ENCODE measurements around the gene MYOF. TPM values are rescaled to one million over a fixed set of nuclear protein-coding genes. Genes with fewer than 3 reads are reported as not detected.

The MYOF gene
- total and polyA plus RNA-seq, 10 of the 15 experiments (the other 5 are each of a cell fraction or from before 2014, with no cell fraction given): 0.02 to 0.59 (median 0.17) TPM

DNA sequence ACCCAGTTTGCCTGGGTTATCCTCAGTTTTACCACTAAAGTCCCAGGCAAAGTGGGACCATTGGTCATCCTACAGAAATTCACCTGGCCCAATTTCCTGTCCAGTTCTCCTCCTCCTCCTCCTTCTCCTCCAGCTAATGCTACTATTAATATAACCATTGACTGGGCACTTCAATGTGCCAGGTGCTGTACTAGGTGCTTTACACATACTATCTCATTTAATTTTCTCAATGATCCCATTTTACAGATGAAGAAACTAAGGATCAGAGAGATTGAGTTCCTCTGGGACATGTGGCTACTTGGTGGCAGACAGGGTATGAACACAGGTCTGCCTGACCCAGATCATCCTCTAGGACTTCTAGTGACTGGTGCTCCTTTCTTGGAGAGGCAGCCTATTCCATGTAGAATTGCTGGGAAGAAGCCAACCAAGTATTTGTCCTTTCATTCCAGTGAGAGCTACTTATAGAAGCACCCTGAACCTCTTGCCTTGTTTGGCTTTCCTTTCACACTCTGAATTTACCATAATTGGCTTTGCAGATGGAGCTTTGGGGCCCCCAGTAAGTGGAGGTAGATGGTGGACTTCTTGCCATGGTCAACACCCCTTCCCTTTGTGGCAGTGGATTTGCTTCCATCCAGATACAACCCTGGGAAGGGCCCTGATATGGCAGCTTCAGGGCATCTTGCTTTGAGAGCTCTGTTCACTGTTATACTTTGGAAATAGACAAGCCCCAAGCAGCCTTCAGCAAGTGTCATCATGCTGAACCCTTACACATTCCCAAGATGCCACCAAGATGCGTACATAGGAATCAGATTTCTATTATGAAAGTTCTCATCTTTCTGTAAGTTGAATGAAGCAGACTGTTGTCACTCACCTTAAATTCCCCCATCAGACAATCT is 78.7 kb downstream of the MYOF start:
- H2AFZ ChIP-seq (ENCODE audit: control insufficient read depth, low read depth, low read length): no peak overlapping the region
- SMC1A ChIA-PET (ENCODE audit: uncharacterized antibody, unreplicated experiment): interaction anchor here (0.6 kb wide), 1 partner anchor 679 kb away, joined by 3 read pairs; no protein-coding TSS in a partner anchor
- ATAC-seq (no peak), FAIRE-seq (no peak), DNase-seq (ENCODE audit: low read depth, low spot score) (no peak)
- TF ChIP-seq MTA3 (IDR thresholded peaks at IDR 0.05; ENCODE audit: borderline replicate concordance, low read length): no peak
- TF ChIP-seq MYB (IDR thresholded peaks at IDR 0.05; ENCODE audit: borderline replicate concordance, low read depth, low read length): no peak
- no peak for TF ChIP-seq RB1 (IDR thresholded peaks at IDR 0.05; ENCODE audit: borderline replicate concordance)
- TF ChIP-seq, protein P1, sequence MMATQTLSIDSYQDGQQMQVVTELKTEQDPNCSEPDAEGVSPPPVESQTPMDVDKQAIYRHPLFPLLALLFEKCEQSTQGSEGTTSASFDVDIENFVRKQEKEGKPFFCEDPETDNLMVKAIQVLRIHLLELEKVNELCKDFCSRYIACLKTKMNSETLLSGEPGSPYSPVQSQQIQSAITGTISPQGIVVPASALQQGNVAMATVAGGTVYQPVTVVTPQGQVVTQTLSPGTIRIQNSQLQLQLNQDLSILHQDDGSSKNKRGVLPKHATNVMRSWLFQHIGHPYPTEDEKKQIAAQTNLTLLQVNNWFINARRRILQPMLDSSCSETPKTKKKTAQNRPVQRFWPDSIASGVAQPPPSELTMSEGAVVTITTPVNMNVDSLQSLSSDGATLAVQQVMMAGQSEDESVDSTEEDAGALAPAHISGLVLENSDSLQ (IDR thresholded peaks at IDR 0.05): no peak
- TF ChIP-seq SUPT20H (IDR thresholded peaks at IDR 0.05; ENCODE audit: borderline replicate concordance, control insufficient read depth, low read depth, low read length): no peak
- TF ChIP-seq SUZ12 (IDR thresholded peaks at IDR 0.05; ENCODE audit: unreplicated experiment): no peak
- TF ChIP-seq GABPA (IDR thresholded peaks at IDR 0.05; ENCODE audit: low read depth): no peak
- TF ChIP-seq, protein P2, sequence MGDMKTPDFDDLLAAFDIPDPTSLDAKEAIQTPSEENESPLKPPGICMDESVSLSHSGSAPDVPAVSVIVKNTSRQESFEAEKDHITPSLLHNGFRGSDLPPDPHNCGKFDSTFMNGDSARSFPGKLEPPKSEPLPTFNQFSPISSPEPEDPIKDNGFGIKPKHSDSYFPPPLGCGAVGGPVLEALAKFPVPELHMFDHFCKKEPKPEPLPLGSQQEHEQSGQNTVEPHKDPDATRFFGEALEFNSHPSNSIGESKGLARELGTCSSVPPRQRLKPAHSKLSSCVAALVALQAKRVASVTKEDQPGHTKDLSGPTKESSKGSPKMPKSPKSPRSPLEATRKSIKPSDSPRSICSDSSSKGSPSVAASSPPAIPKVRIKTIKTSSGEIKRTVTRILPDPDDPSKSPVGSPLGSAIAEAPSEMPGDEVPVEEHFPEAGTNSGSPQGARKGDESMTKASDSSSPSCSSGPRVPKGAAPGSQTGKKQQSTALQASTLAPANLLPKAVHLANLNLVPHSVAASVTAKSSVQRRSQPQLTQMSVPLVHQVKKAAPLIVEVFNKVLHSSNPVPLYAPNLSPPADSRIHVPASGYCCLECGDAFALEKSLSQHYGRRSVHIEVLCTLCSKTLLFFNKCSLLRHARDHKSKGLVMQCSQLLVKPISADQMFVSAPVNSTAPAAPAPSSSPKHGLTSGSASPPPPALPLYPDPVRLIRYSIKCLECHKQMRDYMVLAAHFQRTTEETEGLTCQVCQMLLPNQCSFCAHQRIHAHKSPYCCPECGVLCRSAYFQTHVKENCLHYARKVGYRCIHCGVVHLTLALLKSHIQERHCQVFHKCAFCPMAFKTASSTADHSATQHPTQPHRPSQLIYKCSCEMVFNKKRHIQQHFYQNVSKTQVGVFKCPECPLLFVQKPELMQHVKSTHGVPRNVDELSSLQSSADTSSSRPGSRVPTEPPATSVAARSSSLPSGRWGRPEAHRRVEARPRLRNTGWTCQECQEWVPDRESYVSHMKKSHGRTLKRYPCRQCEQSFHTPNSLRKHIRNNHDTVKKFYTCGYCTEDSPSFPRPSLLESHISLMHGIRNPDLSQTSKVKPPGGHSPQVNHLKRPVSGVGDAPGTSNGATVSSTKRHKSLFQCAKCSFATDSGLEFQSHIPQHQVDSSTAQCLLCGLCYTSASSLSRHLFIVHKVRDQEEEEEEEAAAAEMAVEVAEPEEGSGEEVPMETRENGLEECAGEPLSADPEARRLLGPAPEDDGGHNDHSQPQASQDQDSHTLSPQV (IDR thresholded peaks at IDR 0.05): no peak
- H3K9me3 ChIP-seq (replicated peaks; ENCODE audit: control insufficient read depth, insufficient read depth, low read length): no peaks in the 10 kb centered on the region
- H3K4me3 ChIP-seq: no peak overlapping the region
- no peak overlapping the region for H3K9ac ChIP-seq (ENCODE audit: control insufficient read depth, insufficient read depth, low read length)
- H4K20me1 ChIP-seq (ENCODE audit: control insufficient read depth, insufficient read depth): no peaks in the 10 kb centered on the region
- no peak overlapping the region for H3K27ac ChIP-seq (ENCODE audit: control insufficient read depth, insufficient read depth)
- BruUV-seq (replicated peaks): no TSS peak
- no peaks in the 10 kb centered on the region for H3K79me2 ChIP-seq (ENCODE audit: control insufficient read depth, insufficient read depth, low read length)
- RAD21 ChIA-PET (ENCODE audit: unreplicated experiment): interaction anchor here (1.5 kb wide), 1 partner anchor 79 kb away, joined by 3 read pairs; the partner anchor contains the start of gene MYOF
- H3K36me3 ChIP-seq (ENCODE audit: control insufficient read depth in 2 of 2, insufficient read depth in 2 of 2, low read length in 1 of 2): no peaks in the 10 kb centered on the region
- H3K27me3 ChIP-seq (replicated peaks in 1 of 2; ENCODE audit: control insufficient read depth in 2 of 2, insufficient read depth in 2 of 2, low read length in 1 of 2): peaks cover 0 to 3% of the 10 kb centered on the region in 2 experiments; a peak in 1 of 4 replicates
- H3K4me2 ChIP-seq (ENCODE audit: control insufficient read depth, insufficient read depth): no peak overlapping the region
- intact Hi-C loops (cut with micrococcal nuclease; ENCODE audit: unreplicated experiment): no loop called here
- CTCF ChIA-PET: interaction anchor here (1.0 to 3.4 kb wide), 4 partner anchors 12 to 79 kb away, joined by 3 to 10 read pairs (median 5); partner anchors contain the start of gene MYOF
- in situ Hi-C loops (cut with MboI): no loop called here
- WGBS (ENCODE audit: insufficient coverage, insufficient replicate concordance, low lambda C conversion rate, missing lambda C conversion rate): 26% methylated on average over 1 of the region's 1 CpG
- no peaks in the 10 kb centered on the region for H3K4me1 ChIP-seq (ENCODE audit: control insufficient read depth, insufficient read depth, low read length)
- POLR2A ChIA-PET: no interaction called here

All from GM12878 (cell line).